ENCODE measurements around the gene GRM2.
"Not testable (repeated sequence)": the region's sequence is repeated elsewhere in the genome, so short reads cannot be mapped to it uniquely, and the experiment has no call there.

Gene GRM2

GRCh38 chr3:51735039-51735438, 28.2 kb downstream of the GRM2 start:
- Histone ChIP-seq H3K36me3 (ENCODE audit: control insufficient read depth in 5 of 5, insufficient read depth in 5 of 5, low read length in 5 of 5) (no peaks in the 10 kb centered on the region), H3K9ac (ENCODE audit: low read length in 5 of 5) (no peak overlapping the region), H3K9me3 (ENCODE audit: control insufficient read depth in 5 of 5, low read length in 5 of 5) (no peaks in the 10 kb centered on the region), H3K4me1 (ENCODE audit: control insufficient read depth in 5 of 5, insufficient read depth in 5 of 5, low read length in 5 of 5) (peaks cover 0 to 4% (median 0%) of the 10 kb centered on the region in 5 donors), H3K27me3 (ENCODE audit: control insufficient read depth in 5 of 5, insufficient read depth in 4 of 5, low read length in 5 of 5) (no peaks in the 10 kb centered on the region), H3K27ac (ENCODE audit: low read depth, low read length) (no peak overlapping the region), H3K4me3 (ENCODE audit: low read depth in 1 of 5, low read length in 5 of 5) (no peak overlapping the region)

GRCh38 chr3:51735950-51736349, 29.1 kb downstream of the GRM2 start:
- H3K4me1 ChIP-seq (ENCODE audit: control insufficient read depth in 5 of 5, insufficient read depth in 5 of 5, low read length in 5 of 5) = peaks cover 0 to 4% (median 0%) of the 10 kb centered on the region in 5 donors
- no peaks in the 10 kb centered on the region for H3K27me3 ChIP-seq (ENCODE audit: control insufficient read depth in 5 of 5, insufficient read depth in 4 of 5, low read length in 5 of 5)
- H3K27ac ChIP-seq (ENCODE audit: low read depth, low read length) = no peak overlapping the region
- no peaks in the 10 kb centered on the region for H3K36me3 ChIP-seq (ENCODE audit: control insufficient read depth in 5 of 5, insufficient read depth in 5 of 5, low read length in 5 of 5)
- H3K9me3 ChIP-seq (ENCODE audit: control insufficient read depth in 5 of 5, low read length in 5 of 5) = no peaks in the 10 kb centered on the region
- H3K9ac ChIP-seq (ENCODE audit: low read length in 5 of 5) = no peak overlapping the region
- H3K4me3 ChIP-seq (ENCODE audit: low read depth in 1 of 5, low read length in 5 of 5) = no peak overlapping the region

GRCh38 chr3:51739110-51739509, 32.2 kb downstream of the GRM2 start:
- Histone ChIP-seq H3K36me3 (ENCODE audit: control insufficient read depth in 5 of 5, insufficient read depth in 5 of 5, low read length in 5 of 5) (no peaks in the 10 kb centered on the region), H3K9me3 (ENCODE audit: control insufficient read depth in 5 of 5, low read length in 5 of 5) (peaks cover 0 to 3% (median 0%) of the 10 kb centered on the region in 5 donors), H3K27me3 (ENCODE audit: control insufficient read depth in 5 of 5, insufficient read depth in 4 of 5, low read length in 5 of 5) (no peaks in the 10 kb centered on the region), H3K4me1 (ENCODE audit: control insufficient read depth in 5 of 5, insufficient read depth in 5 of 5, low read length in 5 of 5) (peaks cover 0 to 4% (median 0%) of the 10 kb centered on the region in 5 donors), H3K9ac (ENCODE audit: low read length in 5 of 5) (no peak overlapping the region), H3K4me3 (ENCODE audit: low read depth in 1 of 5, low read length in 5 of 5) (no peak overlapping the region), H3K27ac (ENCODE audit: low read depth, low read length) (no peak overlapping the region)

GRCh38 chr3:51742320-51742719, 35.5 kb downstream of the GRM2 start:
- H3K4me3 ChIP-seq (ENCODE audit: low read depth in 1 of 5, low read length in 5 of 5); H3K4me1 ChIP-seq (ENCODE audit: control insufficient read depth in 5 of 5, insufficient read depth in 5 of 5, low read length in 5 of 5); H3K9me3 ChIP-seq (ENCODE audit: control insufficient read depth in 5 of 5, low read length in 5 of 5); H3K36me3 ChIP-seq (ENCODE audit: control insufficient read depth in 5 of 5, insufficient read depth in 5 of 5, low read length in 5 of 5); H3K27me3 ChIP-seq (ENCODE audit: control insufficient read depth in 5 of 5, insufficient read depth in 4 of 5, low read length in 5 of 5); H3K27ac ChIP-seq (ENCODE audit: low read depth, low read length); H3K9ac ChIP-seq (ENCODE audit: low read length in 5 of 5): not testable (repeated sequence)

GRCh38 chr3:51742978-51743377, 36.1 kb downstream of the GRM2 start:
- not testable (repeated sequence) for H3K27ac ChIP-seq (ENCODE audit: low read depth, low read length); H3K4me3 ChIP-seq (ENCODE audit: low read depth in 1 of 5, low read length in 5 of 5); H3K9me3 ChIP-seq (ENCODE audit: control insufficient read depth in 5 of 5, low read length in 5 of 5); H3K4me1 ChIP-seq (ENCODE audit: control insufficient read depth in 5 of 5, insufficient read depth in 5 of 5, low read length in 5 of 5); H3K27me3 ChIP-seq (ENCODE audit: control insufficient read depth in 5 of 5, insufficient read depth in 4 of 5, low read length in 5 of 5); H3K9ac ChIP-seq (ENCODE audit: low read length in 5 of 5); H3K36me3 ChIP-seq (ENCODE audit: control insufficient read depth in 5 of 5, insufficient read depth in 5 of 5, low read length in 5 of 5)

GRCh38 chr3:51747840-51748239, 41.0 kb downstream of the GRM2 start:
- Histone ChIP-seq H3K27me3 (ENCODE audit: control insufficient read depth in 5 of 5, insufficient read depth in 4 of 5, low read length in 5 of 5) (no peaks in the 10 kb centered on the region), H3K9me3 (ENCODE audit: control insufficient read depth in 5 of 5, low read length in 5 of 5) (peaks cover 0 to 4% (median 0%) of the 10 kb centered on the region in 5 donors), H3K4me1 (ENCODE audit: control insufficient read depth in 5 of 5, insufficient read depth in 5 of 5, low read length in 5 of 5) (no peaks in the 10 kb centered on the region), H3K9ac (ENCODE audit: low read length in 5 of 5) (no peak overlapping the region), H3K36me3 (ENCODE audit: control insufficient read depth in 5 of 5, insufficient read depth in 5 of 5, low read length in 5 of 5) (no peaks in the 10 kb centered on the region), H3K4me3 (ENCODE audit: low read depth in 1 of 5, low read length in 5 of 5) (no peak overlapping the region), H3K27ac (ENCODE audit: low read depth, low read length) (no peak overlapping the region)

GRCh38 chr3:51748327-51748726, 41.5 kb downstream of the GRM2 start:
- no peak overlapping the region for H3K9ac ChIP-seq (ENCODE audit: low read length in 5 of 5)
- no peak overlapping the region for H3K4me3 ChIP-seq (ENCODE audit: low read depth in 1 of 5, low read length in 5 of 5)
- no peak overlapping the region for H3K27ac ChIP-seq (ENCODE audit: low read depth, low read length)
- H3K27me3 ChIP-seq (ENCODE audit: control insufficient read depth in 5 of 5, insufficient read depth in 4 of 5, low read length in 5 of 5) = no peaks in the 10 kb centered on the region
- H3K4me1 ChIP-seq (ENCODE audit: control insufficient read depth in 5 of 5, insufficient read depth in 5 of 5, low read length in 5 of 5) = no peaks in the 10 kb centered on the region
- H3K36me3 ChIP-seq (ENCODE audit: control insufficient read depth in 5 of 5, insufficient read depth in 5 of 5, low read length in 5 of 5) = no peaks in the 10 kb centered on the region
- peaks cover 0 to 3% (median 0%) of the 10 kb centered on the region in 5 donors for H3K9me3 ChIP-seq (ENCODE audit: control insufficient read depth in 5 of 5, low read length in 5 of 5)

- Histone ChIP-seq H3K9ac (ENCODE audit: low read length in 5 of 5) (no peak overlapping the region), H3K27me3 (ENCODE audit: control insufficient read depth in 5 of 5, insufficient read depth in 4 of 5, low read length in 5 of 5) (no peaks in the 10 kb centered on the region), H3K27ac (ENCODE audit: low read depth, low read length) (no peak overlapping the region), H3K4me1 (ENCODE audit: control insufficient read depth in 5 of 5, insufficient read depth in 5 of 5, low read length in 5 of 5) (no peaks in the 10 kb centered on the region), H3K36me3 (ENCODE audit: control insufficient read depth in 5 of 5, insufficient read depth in 5 of 5, low read length in 5 of 5) (no peaks in the 10 kb centered on the region), H3K9me3 (ENCODE audit: control insufficient read depth in 5 of 5, low read length in 5 of 5) (peaks cover 0 to 7% (median 3%) of the 10 kb centered on the region in 5 donors), H3K4me3 (ENCODE audit: low read depth in 1 of 5, low read length in 5 of 5) (no peak overlapping the region)
Observed at GRCh38 chr3:51750878-51751277, 44.0 kb downstream of the GRM2 start.

GRCh38 chr3:51751287-51751686, 44.4 kb downstream of the GRM2 start:
- no peaks in the 10 kb centered on the region for H3K36me3 ChIP-seq (ENCODE audit: control insufficient read depth in 5 of 5, insufficient read depth in 5 of 5, low read length in 5 of 5)
- no peak overlapping the region for H3K9ac ChIP-seq (ENCODE audit: low read length in 5 of 5)
- H3K27ac ChIP-seq (ENCODE audit: low read depth, low read length) = no peak overlapping the region
- H3K4me1 ChIP-seq (ENCODE audit: control insufficient read depth in 5 of 5, insufficient read depth in 5 of 5, low read length in 5 of 5) = no peaks in the 10 kb centered on the region
- no peak overlapping the region for H3K4me3 ChIP-seq (ENCODE audit: low read depth in 1 of 5, low read length in 5 of 5)
- peaks cover 0 to 7% (median 3%) of the 10 kb centered on the region in 5 donors for H3K9me3 ChIP-seq (ENCODE audit: control insufficient read depth in 5 of 5, low read length in 5 of 5)
- no peaks in the 10 kb centered on the region for H3K27me3 ChIP-seq (ENCODE audit: control insufficient read depth in 5 of 5, insufficient read depth in 4 of 5, low read length in 5 of 5)

- not testable (repeated sequence) for H3K9me3 ChIP-seq (ENCODE audit: control insufficient read depth in 5 of 5, low read length in 5 of 5); H3K9ac ChIP-seq (ENCODE audit: low read length in 5 of 5); H3K4me3 ChIP-seq (ENCODE audit: low read depth in 1 of 5, low read length in 5 of 5); H3K36me3 ChIP-seq (ENCODE audit: control insufficient read depth in 5 of 5, insufficient read depth in 5 of 5, low read length in 5 of 5); H3K27me3 ChIP-seq (ENCODE audit: control insufficient read depth in 5 of 5, insufficient read depth in 4 of 5, low read length in 5 of 5); H3K27ac ChIP-seq (ENCODE audit: low read depth, low read length); H3K4me1 ChIP-seq (ENCODE audit: control insufficient read depth in 5 of 5, insufficient read depth in 5 of 5, low read length in 5 of 5)
Observed at GRCh38 chr3:51753763-51754750, 47.2 kb downstream of the GRM2 start.
